Keratinocyte (primary cell): ENCODE data around the gene SIRT4. TPM values are rescaled to one million over a fixed set of nuclear protein-coding genes. Genes with fewer than 3 reads are reported as not detected.

ENCODE experiments used
- DNase-seq: peaks from one replicate; pipeline ENCODE4 v3.0.0-alpha.2; 2011; ENCODE audit warnings: low read depth, missing footprints, low spot score
- FAIRE-seq: peaks from 2 replicates; lab custom pipeline; 2011; peaks lifted over from hg19 to GRCh38; lab: Jason Lieb, UNC
- H2AFZ ChIP-seq: 2 replicates; pipeline ENCODE4 v1.6.0; 2012; ENCODE audit warnings: low read length, control low read depth, inconsistent platforms; ENCODE audit not compliant: control insufficient read depth
- H3K27ac ChIP-seq: 2 replicates; pipeline ENCODE4 v1.5.1; 2011; ENCODE audit warnings: low read length; ENCODE audit not compliant: control insufficient read depth, insufficient read depth
- H3K27me3 ChIP-seq: 3 replicates; pipeline ENCODE4 v1.6.0; 2011; ENCODE audit warnings: low read length; ENCODE audit not compliant: control insufficient read depth, insufficient read depth; ENCODE audit errors: extremely low read depth
- H3K36me3 ChIP-seq, 2 experiments: 2 replicates in 1 of 2; 3 replicates in 1 of 2; pipeline ENCODE4 v1.5.1; 2011; ENCODE audit warnings: low read length in 2 of 2, mild to moderate bottlenecking in 1 of 2; ENCODE audit not compliant: control insufficient read depth in 2 of 2, insufficient read depth in 2 of 2; ENCODE audit errors: extremely low read depth in 1 of 2
- H3K4me1 ChIP-seq: 3 replicates; pipeline ENCODE4 v1.5.1; 2011; ENCODE audit warnings: low read length; ENCODE audit not compliant: control insufficient read depth, insufficient read depth; ENCODE audit errors: extremely low read depth
- H3K4me2 ChIP-seq: 3 replicates; pipeline ENCODE4 v1.6.0; 2011; ENCODE audit warnings: low read depth, low read length; ENCODE audit not compliant: control insufficient read depth, insufficient read depth; ENCODE audit errors: extremely low read depth
- H3K4me3 ChIP-seq, 3 experiments: fragments of 200-600 bp in 1 of 3; sonication (generic) in 1 of 3; 2 replicates in 2 of 3; 3 replicates in 1 of 3; pipeline ENCODE4 v1.5.1; 2011 to 2016; ENCODE audit warnings: low read length in 3 of 3, mild to moderate bottlenecking in 3 of 3, control low read depth in 2 of 3, inconsistent platforms in 1 of 3, low read depth in 1 of 3, mixed read lengths in 1 of 3, mixed run types in 1 of 3, moderate library complexity in 1 of 3; ENCODE audit not compliant: control insufficient read depth in 2 of 3, insufficient read depth in 2 of 3; ENCODE audit errors: extremely low read depth in 1 of 3
- H3K79me2 ChIP-seq: 2 replicates; pipeline ENCODE4 v1.6.0; 2012; ENCODE audit warnings: low read length; ENCODE audit not compliant: control insufficient read depth, insufficient read depth
- H3K9ac ChIP-seq: 3 replicates; pipeline ENCODE4 v1.6.0; 2011; ENCODE audit warnings: low read length; ENCODE audit not compliant: control insufficient read depth, insufficient read depth; ENCODE audit errors: extremely low read depth
- H3K9me1 ChIP-seq: 3 replicates; pipeline ENCODE4 v1.6.0; 2011; ENCODE audit warnings: low read length; ENCODE audit not compliant: control insufficient read depth, insufficient read depth; ENCODE audit errors: extremely low read depth
- H3K9me3 ChIP-seq: 2 replicates; pipeline ENCODE4 v1.5.1; 2012; ENCODE audit warnings: low read depth, low read length; ENCODE audit not compliant: control insufficient read depth
- H4K20me1 ChIP-seq: 3 replicates; pipeline ENCODE4 v1.6.0; 2011; ENCODE audit warnings: low read length; ENCODE audit not compliant: control insufficient read depth, insufficient read depth; ENCODE audit errors: extremely low read depth
- EZH2 ChIP-seq: IDR thresholded peaks from one replicate; pipeline ENCODE4 v1.6.1; 2012; ENCODE audit warnings: inconsistent platforms, mild to moderate bottlenecking, low read length, moderate library complexity
- dilution Hi-C: fragments of 300-500 bp; cut with MboI; formaldehyde crosslinking; loops from one replicate; pipeline ENCODE4 v1.7.0; 2020; ENCODE audit warnings: low sequenced_read_pairs; ENCODE audit not compliant: extremely low pct_ligation_motif_present
- polyA plus RNA-seq, 5 experiments: library from polyadenylated mRNA; depleted of rRNA in 3 of 5; stranded (reverse) in 3 of 5; stranded (forward) in 1 of 5; unstranded in 1 of 5; fragments of >200 nt; gene quantifications; 1 replicate in 1 of 5; 2 replicates in 3 of 5; 3 replicates in 1 of 5; pipeline versions ENCODE4 v1.2.1 to v1.2.3, GENCODE V29; 2011 to 2012; ENCODE audit warnings: missing spikeins in 2 of 5, low read depth in 1 of 5, low replicate concordance in 1 of 5
- TF ChIP-seq, protein P1 (sequence below), 3 experiments: IDR thresholded peaks in 1 of 3; conservative IDR thresholded peaks in 1 of 3; optimal IDR thresholded peaks in 1 of 3; 2 replicates in 2 of 3; 3 replicates in 1 of 3; pipeline versions ENCODE3 to v1.5.1; 2011; ENCODE audit warnings: low read length in 3 of 3, mild to moderate bottlenecking in 3 of 3, moderate library complexity in 2 of 3, control low read depth in 1 of 3, inconsistent platforms in 1 of 3; ENCODE audit not compliant: insufficient read depth in 2 of 3; ENCODE audit errors: extremely low read depth in 1 of 3

SIRT4 gene
- polyA plus RNA-seq, 1 donor (not counting 4 experiments of a cell fraction or from before 2014, with no cell fraction given) = 0.98 TPM

GRCh38 chr12:120254809-120255208 lies 47.3 kb upstream of the SIRT4 start:
- Histone ChIP-seq H3K36me3 (peaks cover 25 to 47% of the 10 kb centered on the region in 2 experiments), H3K4me1 (peaks cover 69% of the 10 kb centered on the region), H3K9ac (no peak overlapping the region), H3K4me3 (no peak overlapping the region), H4K20me1 (peaks cover 33% of the 10 kb centered on the region), H3K9me3 (no peaks in the 10 kb centered on the region), H2AFZ (no peak overlapping the region), H3K4me2 (no peak overlapping the region), H3K27me3 (no peaks in the 10 kb centered on the region), H3K9me1 (peaks cover 10% of the 10 kb centered on the region), H3K27ac (no peak overlapping the region), H3K79me2 (peaks cover 98% of the 10 kb centered on the region)
- FAIRE-seq (no peak), DNase-seq (no peak)
- TF ChIP-seq, protein P1, sequence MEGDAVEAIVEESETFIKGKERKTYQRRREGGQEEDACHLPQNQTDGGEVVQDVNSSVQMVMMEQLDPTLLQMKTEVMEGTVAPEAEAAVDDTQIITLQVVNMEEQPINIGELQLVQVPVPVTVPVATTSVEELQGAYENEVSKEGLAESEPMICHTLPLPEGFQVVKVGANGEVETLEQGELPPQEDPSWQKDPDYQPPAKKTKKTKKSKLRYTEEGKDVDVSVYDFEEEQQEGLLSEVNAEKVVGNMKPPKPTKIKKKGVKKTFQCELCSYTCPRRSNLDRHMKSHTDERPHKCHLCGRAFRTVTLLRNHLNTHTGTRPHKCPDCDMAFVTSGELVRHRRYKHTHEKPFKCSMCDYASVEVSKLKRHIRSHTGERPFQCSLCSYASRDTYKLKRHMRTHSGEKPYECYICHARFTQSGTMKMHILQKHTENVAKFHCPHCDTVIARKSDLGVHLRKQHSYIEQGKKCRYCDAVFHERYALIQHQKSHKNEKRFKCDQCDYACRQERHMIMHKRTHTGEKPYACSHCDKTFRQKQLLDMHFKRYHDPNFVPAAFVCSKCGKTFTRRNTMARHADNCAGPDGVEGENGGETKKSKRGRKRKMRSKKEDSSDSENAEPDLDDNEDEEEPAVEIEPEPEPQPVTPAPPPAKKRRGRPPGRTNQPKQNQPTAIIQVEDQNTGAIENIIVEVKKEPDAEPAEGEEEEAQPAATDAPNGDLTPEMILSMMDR (optimal IDR thresholded peaks at IDR 0.05 in 1 of 3, IDR thresholded peaks at IDR 0.05 in 1 of 3, conservative IDR thresholded peaks at IDR 0.05 in 1 of 3; ENCODE audit: extremely low read depth in 1 of 3, insufficient read depth in 2 of 3, low read length in 3 of 3) = no peak
- no peak for TF ChIP-seq EZH2
- dilution Hi-C loops = no loop called here

DNA sequence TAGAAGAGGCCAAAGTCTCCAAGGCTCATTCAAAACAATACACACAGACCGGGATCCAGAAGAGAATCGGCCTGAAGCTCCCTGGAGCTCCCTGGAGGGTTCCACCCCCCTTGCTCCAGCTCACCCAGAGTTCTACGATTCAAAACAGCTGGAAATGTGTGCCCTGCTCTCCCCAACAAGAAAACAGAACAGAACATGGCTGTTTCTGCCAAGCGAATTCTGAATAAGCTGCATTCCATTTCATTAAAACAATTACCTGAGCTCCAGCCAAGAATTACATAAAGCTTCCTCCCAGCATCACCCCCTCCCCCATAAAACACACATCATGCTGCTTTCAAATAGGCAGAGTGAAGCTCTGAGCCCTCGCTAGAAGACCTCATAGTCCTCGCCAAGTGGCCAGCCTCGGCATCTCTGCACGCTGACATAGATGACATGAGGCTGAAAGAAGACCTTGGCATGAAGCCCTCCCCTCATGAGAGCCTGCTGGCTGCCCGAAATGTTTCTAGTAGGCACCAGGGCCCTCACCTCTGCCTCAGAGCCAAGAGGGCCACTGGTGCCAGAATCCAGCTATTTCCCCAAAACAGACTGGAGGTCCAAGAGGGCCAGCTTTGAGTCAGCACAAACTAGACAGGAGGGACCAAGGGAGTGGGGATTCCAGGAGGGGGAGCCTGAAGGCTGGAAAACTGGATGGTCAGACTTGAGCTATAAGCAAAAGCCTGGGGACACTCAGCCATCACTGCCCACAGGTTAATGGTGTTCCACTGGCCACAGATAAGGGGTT lies 44.9 kb upstream of the SIRT4 start:
- peak overlapping the region; percentile 35 for H3K9ac ChIP-seq
- FAIRE-seq = peak; percentile 62
- H3K4me1 ChIP-seq = peaks cover 77% of the 10 kb centered on the region

More for the DNA sequence above, 44.9 kb upstream of the SIRT4 start:
- Histone ChIP-seq H3K9me3 (no peaks in the 10 kb centered on the region), H3K9me1 (peaks cover 10% of the 10 kb centered on the region), H2AFZ (no peak overlapping the region), H3K79me2 (peaks cover 98% of the 10 kb centered on the region), H3K27ac (peak overlapping the region; percentile 78), H4K20me1 (peaks cover 19% of the 10 kb centered on the region), H3K27me3 (no peaks in the 10 kb centered on the region), H3K4me2 (peak overlapping the region; percentile 65), H3K36me3 (peaks cover 21 to 51% of the 10 kb centered on the region in 2 experiments), H3K4me3 (peak overlapping the region in 1 of 3 experiments; percentile 24)
- DNase-seq = no peak
- dilution Hi-C loops = no loop called here
- no peak for TF ChIP-seq EZH2
- TF ChIP-seq, protein P1 (optimal IDR thresholded peaks at IDR 0.05 in 1 of 3, IDR thresholded peaks at IDR 0.05 in 1 of 3, conservative IDR thresholded peaks at IDR 0.05 in 1 of 3; ENCODE audit: extremely low read depth in 1 of 3, insufficient read depth in 2 of 3, low read length in 3 of 3) = no peak
